ENCODE measurements around the gene PLXNA2.

PLXNA2 gene

DNA sequence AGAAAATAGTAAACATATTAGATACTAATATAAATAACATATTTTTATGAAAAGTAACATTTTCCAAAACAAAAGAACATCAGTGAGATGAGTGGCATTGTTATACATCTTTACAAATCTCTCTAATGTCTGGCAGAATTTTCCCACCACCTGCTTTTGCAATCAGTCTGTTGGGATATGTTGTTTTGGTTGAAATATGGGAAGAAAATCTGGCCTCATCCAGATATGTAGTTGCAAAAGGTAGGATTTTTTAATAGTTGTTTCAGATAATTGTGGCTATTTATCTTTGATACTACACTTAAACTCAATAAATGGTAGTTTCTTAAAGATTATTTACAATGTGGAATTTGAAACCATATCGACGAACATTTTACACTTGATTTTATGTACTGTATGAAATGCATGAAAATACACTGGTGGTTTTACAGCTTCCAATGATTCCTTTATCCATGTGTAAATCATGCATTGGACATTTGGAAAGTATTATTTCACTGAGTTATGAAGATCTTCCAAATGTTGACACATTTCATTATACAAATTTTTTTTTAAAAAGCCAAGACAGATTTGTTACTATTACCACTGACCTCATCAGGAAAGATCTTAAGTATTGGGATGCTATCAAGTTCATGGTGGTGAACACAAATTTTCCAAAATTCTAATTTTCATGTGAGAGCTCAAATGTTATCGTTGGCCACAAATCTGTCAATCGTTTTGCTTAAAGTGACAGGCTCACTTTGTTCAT is 259.2 kb downstream of the PLXNA2 start:
- no peak for DNase-seq (ENCODE audit: low read depth in 1 of 2, low spot score in 1 of 2)

DNA sequence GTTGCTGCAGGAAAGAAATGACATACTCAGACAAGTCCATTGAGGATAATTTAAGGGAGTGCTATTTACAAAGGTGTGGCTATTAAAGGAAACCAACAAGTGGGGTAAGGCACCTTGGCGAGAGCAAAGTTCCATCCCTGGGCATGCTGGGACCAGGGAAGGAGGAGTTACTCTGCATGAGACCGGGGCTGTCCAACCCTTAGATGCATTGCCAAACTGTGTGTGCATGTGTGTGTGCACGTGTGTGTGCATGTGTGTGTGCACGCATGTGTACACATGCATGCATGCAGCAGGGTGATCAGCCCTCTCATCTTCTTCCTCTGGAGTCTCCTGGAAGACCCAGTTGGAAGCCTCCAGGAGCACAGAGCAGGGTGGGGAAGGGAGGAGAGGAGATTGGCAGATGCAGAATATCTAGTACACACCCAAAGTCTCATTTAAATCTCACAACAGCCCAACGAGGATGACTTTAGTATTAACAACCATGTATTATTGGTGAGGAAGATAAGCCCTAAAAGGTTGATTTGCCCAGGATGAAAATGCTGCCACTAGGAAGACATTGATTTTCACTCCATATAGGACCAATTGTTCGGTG is 261.0 kb downstream of the PLXNA2 start:
- no peak for DNase-seq (ENCODE audit: low read depth in 1 of 2, low spot score in 1 of 2)

DNA sequence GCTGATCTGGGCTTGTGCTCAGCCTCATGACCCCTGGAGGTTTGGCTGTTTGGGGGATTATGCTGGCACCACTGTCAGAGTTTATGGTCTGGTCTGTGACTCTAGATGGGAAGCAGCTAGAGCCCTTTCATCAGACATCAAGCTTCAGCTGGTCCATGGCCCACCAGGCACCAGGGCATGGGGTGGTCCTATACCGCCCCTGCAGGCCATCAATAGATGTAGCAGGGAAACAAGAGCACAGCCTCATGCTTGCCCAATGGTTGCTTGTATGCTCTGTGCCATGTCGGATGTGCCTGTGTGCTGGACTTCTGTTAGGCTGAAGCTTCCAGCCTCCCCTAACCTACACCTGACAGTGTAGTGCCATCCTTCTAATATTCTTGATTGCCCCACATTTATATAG is 262.2 kb downstream of the PLXNA2 start:
- no peak for DNase-seq (ENCODE audit: low read depth in 1 of 2, low spot score in 1 of 2)

DNA sequence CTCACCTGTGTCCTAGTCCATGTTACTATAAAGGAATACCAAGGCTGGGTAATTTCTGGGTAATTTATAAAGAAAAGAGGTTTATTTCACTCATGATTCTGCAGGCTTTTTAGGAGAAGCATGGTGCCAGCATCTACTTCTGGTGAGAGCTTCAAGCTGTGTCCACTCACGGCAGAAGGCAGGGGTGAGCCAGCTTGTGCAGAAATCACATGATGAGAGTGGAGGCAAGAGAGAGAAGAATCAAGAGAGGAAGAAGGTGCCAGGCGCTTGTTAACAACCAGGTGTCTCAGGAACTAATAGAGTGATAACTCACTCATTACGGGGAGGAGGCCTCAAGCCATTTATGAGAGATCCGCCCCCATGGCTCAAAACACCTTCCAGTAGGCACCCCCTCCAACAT is 265.7 kb downstream of the PLXNA2 start:
- no peak for DNase-seq (ENCODE audit: low read depth in 1 of 2, low spot score in 1 of 2)

DNA sequence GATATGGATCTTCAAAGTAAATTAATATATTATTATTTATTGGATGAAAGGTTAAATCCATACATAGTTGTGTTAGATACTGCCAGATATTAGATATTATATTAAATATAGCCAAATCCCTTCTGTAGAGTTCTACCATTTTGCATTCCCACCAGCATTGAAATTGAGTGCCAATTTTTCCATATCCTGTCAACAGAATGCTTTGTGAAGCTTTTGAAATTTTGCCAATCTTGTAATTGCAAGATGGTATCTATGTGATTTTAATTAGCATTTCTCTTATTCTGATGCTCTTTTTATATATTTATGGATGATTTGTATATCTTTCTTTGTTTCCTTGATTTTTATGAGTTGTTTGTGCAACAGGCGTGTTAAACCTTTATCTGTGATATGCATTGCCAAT is 266.3 kb downstream of the PLXNA2 start:
- DNase-seq (ENCODE audit: low read depth in 1 of 2, low spot score in 1 of 2) = no peak

DNA sequence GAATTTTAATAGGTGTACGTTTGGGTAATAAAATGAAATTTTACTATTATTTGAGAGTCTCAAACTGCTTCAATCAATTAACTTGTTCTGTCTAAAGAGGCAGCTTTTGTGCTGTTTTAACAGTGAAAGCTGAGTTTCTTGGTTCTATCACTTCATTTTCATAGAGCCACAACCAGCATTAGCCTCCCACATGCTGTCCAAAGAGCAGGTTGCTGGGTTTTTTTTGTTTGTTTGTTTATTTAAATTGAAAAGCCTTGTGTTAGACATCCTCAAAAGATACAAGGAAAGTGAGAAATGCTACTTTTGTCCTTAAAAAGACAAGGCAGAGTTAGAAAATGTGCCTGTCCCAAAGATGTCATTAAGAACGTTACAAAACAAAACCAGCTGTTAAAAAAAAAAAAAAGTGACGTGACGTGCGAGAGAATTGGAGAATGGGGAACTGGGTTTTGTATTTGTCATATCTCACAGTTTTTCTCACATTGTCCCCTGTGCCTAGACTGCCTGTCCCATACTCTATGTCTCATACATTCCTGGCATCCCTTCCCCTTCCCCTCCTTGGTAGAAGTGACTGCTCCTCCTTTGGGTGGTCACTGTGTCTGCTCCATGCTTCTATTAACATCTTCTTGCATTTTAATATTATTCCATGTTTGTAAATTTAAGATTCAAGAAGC is 270.2 kb downstream of the PLXNA2 start:
- no peak for DNase-seq (ENCODE audit: low read depth in 1 of 2, low spot score in 1 of 2)

DNA sequence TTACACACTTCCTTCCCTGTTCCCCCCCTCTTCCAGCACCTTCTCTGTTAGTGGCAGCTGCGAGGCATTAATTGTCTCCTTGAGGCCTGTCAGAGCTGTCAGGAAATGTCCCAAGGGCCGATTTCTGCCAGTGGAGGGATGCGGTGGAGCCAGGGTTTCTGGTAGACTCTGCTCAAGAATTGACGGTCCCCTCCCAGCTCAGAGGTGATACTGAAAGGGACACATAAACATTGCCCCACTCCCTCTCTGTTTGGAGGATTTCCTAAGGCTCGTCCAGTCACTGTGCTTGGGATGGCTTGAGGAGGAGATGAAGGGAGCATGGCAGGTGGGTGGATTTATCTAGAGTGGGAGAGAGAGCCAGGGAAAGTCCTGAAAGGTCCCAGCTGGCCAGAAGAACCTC is 271.8 kb downstream of the PLXNA2 start:
- DNase-seq (ENCODE audit: low read depth in 1 of 2, low spot score in 1 of 2) = no peak

Measured in activated T-helper 1 cell treated with anti-CD3 and anti-CD28 coated beads, Interleukin-2, amount 50 U/mL, for 16 hours (primary cell).